Colonic mucosa (tissue), 4 donors: Measurements from ENCODE around the gene RIPK4. TPM values are rescaled to one million over a fixed set of nuclear protein-coding genes. Genes with fewer than 3 reads are reported as not detected.

Experiments used
- DNase-seq: peaks from one replicate; pipeline ENCODE4 v3.0.0-alpha.2; 2020
- H3K27ac ChIP-seq: fragments of 200-600 bp; one replicate; pipeline ENCODE4 v1.8.0; 2021
- H3K27me3 ChIP-seq: fragments of 200-600 bp; one replicate; pipeline ENCODE4 v1.8.0; 2021
- H3K36me3 ChIP-seq: fragments of 200-600 bp; one replicate; pipeline ENCODE4 v1.8.0; 2021
- H3K4me1 ChIP-seq: fragments of 200-600 bp; one replicate; pipeline ENCODE4 v1.8.0; 2021; ENCODE audit warnings: mild to moderate bottlenecking
- H3K4me3 ChIP-seq: fragments of 200-600 bp; one replicate; pipeline ENCODE4 v1.8.0; 2021
- H3K9ac ChIP-seq, 2 donors: one replicate each; pipeline ENCODE4 v1.7.0; 2013; ENCODE audit warnings: control low read depth in 2 of 2, low read depth in 2 of 2, low read length in 2 of 2
- H3K9me3 ChIP-seq: fragments of 200-600 bp; one replicate; pipeline ENCODE4 v1.8.0; 2021
- intact Hi-C: fragments of 100-400 bp; cut with DNase I; formaldehyde crosslinking; loops from one replicate; pipeline ENCODE4 v1.14.1; 2022
- total RNA-seq, 2 donors: library from RNA; stranded (reverse); fragmentation: NEBNext Ultra II Directional in 1 of 2; extraction: Animal tissue kit (Norgen Biotek cat#: 25700) in 1 of 2; gene quantifications; one replicate each; pipeline ENCODE4 v1.2.1, GENCODE V29; 2021
- TF ChIP-seq, protein P1 (sequence below): fragments of 200-600 bp; IDR thresholded peaks from one replicate; pipeline ENCODE4 v1.8.0; 2022; ENCODE audit warnings: antibody characterized with exemption, mild to moderate bottlenecking
- donor health status: healthy.
- donor health status: DM: no; HTN: no; CAD: no.
- donor health status: DM: no; HTN: no; CAD: no.

RIPK4 gene
- total RNA-seq = 10 to 100 TPM; 10.1 to 10.5 TPM

DNA sequence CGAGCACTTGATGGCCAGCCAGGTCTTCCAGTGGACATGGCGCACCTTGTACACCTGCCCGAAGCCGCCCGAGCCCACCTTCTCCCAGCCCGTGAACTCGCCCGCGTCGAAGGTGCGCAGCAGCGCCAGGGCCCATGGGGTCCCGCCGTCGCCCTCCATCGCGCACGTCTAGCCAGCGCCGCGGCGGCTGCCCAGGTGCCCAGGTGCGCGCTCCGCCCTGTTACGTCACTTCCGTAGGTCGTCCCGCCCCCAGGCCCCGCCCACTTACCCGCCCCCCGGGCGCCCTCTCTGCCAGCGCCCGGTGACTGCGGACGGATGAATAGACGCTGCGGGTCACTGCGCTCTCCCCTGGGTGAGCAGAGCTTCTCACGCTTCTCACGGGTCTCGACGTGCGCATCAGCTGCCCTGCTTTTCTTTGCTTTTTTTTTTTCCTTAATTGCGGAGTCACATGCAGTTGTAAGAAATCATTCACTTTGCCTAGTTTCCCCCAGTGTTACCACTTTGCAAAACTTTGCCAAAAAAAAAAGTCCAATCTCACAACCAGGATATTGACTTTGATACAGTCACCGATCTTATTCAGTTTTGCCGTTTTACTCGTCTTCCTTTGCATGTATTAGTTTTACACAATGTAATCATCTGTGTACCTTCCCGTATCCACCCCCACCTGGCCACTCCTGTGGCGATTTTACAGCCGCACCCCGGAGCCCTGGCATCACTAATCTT lies at the start of gene RIPK4:
Gene RIPK4, minus strand, starts transcription at position 170 of the 723 bp plus-strand sequence. Its CDS starts 11 bp downstream, at position 159.
- peak within 1 kb of the TSS; percentile 69 for H3K27ac ChIP-seq
- H3K9me3 ChIP-seq = no peaks in the 10 kb centered on the region
- H3K36me3 ChIP-seq = no peaks in the 10 kb centered on the region
- DNase-seq = peak; percentile 91
- H3K9ac ChIP-seq = peak within 1 kb of the TSS; percentile 66 to 87
- no peaks in the 10 kb centered on the region for H3K4me1 ChIP-seq
- H3K27me3 ChIP-seq = peaks cover 23% of the 10 kb centered on the region
- TF ChIP-seq, protein P1, sequence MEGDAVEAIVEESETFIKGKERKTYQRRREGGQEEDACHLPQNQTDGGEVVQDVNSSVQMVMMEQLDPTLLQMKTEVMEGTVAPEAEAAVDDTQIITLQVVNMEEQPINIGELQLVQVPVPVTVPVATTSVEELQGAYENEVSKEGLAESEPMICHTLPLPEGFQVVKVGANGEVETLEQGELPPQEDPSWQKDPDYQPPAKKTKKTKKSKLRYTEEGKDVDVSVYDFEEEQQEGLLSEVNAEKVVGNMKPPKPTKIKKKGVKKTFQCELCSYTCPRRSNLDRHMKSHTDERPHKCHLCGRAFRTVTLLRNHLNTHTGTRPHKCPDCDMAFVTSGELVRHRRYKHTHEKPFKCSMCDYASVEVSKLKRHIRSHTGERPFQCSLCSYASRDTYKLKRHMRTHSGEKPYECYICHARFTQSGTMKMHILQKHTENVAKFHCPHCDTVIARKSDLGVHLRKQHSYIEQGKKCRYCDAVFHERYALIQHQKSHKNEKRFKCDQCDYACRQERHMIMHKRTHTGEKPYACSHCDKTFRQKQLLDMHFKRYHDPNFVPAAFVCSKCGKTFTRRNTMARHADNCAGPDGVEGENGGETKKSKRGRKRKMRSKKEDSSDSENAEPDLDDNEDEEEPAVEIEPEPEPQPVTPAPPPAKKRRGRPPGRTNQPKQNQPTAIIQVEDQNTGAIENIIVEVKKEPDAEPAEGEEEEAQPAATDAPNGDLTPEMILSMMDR = no peak
- intact Hi-C loops = no loop called here
- peak within 1 kb of the TSS; percentile 60 for H3K4me3 ChIP-seq

GRCh38 chr21:41815652-41816582 lies 49.1 kb upstream of the RIPK4 start:
- DNase-seq = no peak
- TF ChIP-seq, protein P1 = no peak
- intact Hi-C loops = loop anchor here (2.0 to 5.0 kb wide), 2 partner anchors 204 to 301 kb away; no protein-coding TSS in a partner anchor
- H3K9ac ChIP-seq = no peak overlapping the region
- H3K4me3 ChIP-seq = no peak overlapping the region
- no peaks in the 10 kb centered on the region for H3K9me3 ChIP-seq
- H3K36me3 ChIP-seq = peaks cover 6% of the 10 kb centered on the region
- H3K27me3 ChIP-seq = no peaks in the 10 kb centered on the region
- H3K27ac ChIP-seq = no peak overlapping the region
- no peaks in the 10 kb centered on the region for H3K4me1 ChIP-seq

- intact Hi-C loops = no loop called here
- TF ChIP-seq, protein P1 = no peak
- no peak for DNase-seq
- Histone ChIP-seq H3K27me3 (no peaks in the 10 kb centered on the region), H3K9me3 (no peaks in the 10 kb centered on the region), H3K4me3 (no peak overlapping the region), H3K4me1 (no peaks in the 10 kb centered on the region), H3K27ac (no peak overlapping the region), H3K9ac (no peak overlapping the region), H3K36me3 (peaks cover 6% of the 10 kb centered on the region)
Measured at GRCh38 chr21:41813226-41813625, 46.4 kb upstream of the RIPK4 start.

DNA sequence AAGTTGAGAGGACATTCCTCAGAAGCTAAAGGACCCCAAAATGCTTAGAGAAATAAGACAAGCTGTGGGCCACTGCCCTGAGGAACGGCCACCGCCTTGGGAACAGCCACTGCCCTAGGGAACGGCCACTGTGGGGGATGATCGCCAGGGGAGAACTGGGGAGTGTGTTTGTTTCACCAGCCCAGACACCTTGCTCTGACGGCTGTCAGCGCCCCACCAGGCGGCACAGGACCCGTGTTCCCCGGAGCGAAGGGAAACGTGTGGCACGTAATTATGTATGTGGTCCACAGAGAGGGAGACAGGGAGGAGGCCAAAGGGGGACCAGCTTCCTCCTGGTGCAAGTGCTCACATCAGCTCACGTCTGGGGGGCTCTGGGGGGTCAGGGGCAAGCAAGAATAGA lies 45.8 kb upstream of the RIPK4 start:
- intact Hi-C loops = no loop called here
- no peaks in the 10 kb centered on the region for H3K4me1 ChIP-seq

DNA sequence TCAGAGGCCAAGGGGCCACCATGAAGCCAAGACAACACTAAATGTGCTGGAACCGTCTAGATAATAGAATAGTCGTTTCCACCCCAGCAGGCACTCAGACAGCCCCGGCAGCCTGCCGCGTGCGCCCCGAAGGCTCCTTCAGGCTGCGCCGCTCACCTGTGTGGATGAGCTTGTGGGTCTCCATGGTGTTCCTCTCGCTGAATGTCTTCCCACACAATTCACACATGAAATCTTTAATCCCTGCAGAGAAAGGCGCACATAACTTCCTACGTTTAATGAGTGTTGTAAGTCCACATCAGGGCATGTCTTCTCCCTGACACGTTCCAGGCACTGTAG lies 43.7 kb upstream of the RIPK4 start:
- H3K9ac ChIP-seq = no peak overlapping the region
- H3K4me1 ChIP-seq = no peaks in the 10 kb centered on the region
- DNase-seq = no peak
- intact Hi-C loops = no loop called here
- no peak overlapping the region for H3K4me3 ChIP-seq
- no peaks in the 10 kb centered on the region for H3K9me3 ChIP-seq
- H3K36me3 ChIP-seq = peaks cover 6% of the 10 kb centered on the region
- TF ChIP-seq, protein P1 = no peak
- no peak overlapping the region for H3K27ac ChIP-seq
- no peaks in the 10 kb centered on the region for H3K27me3 ChIP-seq

More for the DNA sequence above, 45.8 kb upstream of the RIPK4 start:
- H3K27me3 ChIP-seq = no peaks in the 10 kb centered on the region
- no peaks in the 10 kb centered on the region for H3K9me3 ChIP-seq
- peaks cover 6% of the 10 kb centered on the region for H3K36me3 ChIP-seq
- DNase-seq = no peak
- no peak overlapping the region for H3K27ac ChIP-seq
- TF ChIP-seq, protein P1 = no peak
- no peak overlapping the region for H3K9ac ChIP-seq
- H3K4me3 ChIP-seq = no peak overlapping the region
